Pons (tissue), 1 donor: Measurements from ENCODE around the gene MBNL2.

Experiments used
- DNase-seq: peaks from one replicate; pipeline ENCODE4 v3.0.0-alpha.2; 2016; ENCODE audit warnings: low spot score

The MBNL2 gene

GRCh38 chr13:97301382-97302095 is 79.4 kb downstream of the MBNL2 start:
- no peak for DNase-seq

DNA sequence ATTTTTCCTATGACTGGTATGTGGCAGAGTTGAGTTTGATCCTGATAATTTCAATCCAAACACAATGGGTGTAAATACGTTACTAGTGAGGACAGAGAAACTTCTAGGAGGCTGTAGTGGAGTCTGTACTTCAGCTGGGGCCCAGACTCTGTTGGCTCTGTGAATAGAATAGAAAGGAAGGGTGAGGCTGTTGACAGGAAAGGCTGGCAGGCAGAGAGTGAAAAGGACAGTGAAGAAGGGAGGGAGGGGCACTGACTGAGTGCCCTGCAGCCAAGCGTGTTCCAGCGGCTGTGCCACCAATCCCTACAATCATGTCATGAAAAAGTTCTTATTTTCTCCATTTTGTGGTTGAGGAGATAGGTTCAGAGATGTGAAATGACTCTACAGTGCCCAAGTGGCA is 80.5 kb downstream of the MBNL2 start:
- peak; percentile 76 for DNase-seq

DNA sequence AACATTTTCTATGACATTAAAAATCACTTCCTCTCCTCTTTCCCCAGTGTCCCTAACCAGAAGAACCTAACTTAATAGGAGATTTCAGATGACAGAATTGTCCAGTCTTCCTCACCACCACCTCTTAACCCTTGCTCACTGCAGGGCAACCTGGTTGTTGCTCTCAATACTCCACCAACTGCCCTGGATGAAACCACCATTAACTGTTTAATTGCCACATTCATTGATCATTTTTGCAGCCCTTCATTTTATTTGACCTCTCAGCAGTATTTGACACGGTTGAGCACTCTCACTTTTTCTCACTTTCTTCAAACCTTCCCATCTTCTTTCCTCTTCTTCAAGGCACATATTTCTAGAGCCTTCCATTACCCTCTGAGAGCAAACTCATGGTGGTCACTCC is 84.0 kb downstream of the MBNL2 start:
- DNase-seq = no peak

DNA sequence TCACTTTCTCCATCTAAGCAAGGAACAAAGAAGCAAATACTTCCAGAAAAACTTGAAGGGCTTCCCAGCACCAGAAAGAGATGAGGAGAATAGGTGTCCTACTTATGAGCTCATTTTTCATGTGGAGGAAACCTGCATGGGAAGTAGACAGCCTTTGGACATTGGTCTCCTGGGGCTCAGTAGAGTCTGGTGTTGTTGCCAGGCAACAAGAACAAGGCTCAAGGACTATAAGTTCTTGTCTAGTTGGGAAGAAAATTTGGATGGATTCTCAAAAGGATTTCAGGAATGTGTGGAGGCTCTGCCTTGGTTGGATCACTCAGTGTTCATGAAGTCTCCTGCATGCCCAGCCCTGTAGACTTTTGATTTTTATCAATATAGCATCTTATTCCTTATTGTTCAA is 84.5 kb downstream of the MBNL2 start:
- DNase-seq = no peak

DNA sequence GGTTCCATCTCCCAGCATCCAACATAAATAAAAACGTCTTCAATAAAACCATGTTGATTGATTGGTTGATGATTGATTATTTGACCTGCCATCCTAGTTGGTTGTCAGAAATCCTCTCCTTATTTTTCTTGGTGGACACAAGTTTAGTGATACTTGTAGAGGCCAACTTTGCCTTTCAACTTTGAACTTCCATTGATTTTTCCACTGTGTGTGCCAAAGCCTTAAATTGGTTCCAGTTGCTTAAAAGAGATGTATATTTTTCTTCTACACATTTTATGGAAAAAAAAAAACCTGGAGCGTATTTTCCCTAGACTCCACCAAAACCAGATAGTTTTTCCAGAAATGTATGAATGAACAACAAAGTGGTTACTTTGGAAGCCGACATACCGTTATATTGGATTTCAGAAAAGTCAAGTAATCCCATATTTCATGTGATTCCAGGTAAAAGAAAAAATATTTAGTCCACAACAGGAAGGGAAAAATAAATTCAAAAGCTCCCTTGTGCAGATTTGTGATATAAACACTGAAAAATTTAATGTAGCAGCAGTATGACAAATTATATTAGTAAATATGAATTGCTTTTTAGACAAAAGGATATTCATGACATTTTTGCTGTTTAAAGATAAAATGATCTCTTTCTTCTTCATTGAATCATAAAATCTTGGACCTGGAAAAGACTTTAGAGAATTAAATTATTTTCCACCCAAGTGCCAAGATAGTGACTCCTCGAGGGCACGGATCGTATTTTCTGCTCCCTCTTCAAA is 85.2 kb downstream of the MBNL2 start:
- no peak for DNase-seq

DNA sequence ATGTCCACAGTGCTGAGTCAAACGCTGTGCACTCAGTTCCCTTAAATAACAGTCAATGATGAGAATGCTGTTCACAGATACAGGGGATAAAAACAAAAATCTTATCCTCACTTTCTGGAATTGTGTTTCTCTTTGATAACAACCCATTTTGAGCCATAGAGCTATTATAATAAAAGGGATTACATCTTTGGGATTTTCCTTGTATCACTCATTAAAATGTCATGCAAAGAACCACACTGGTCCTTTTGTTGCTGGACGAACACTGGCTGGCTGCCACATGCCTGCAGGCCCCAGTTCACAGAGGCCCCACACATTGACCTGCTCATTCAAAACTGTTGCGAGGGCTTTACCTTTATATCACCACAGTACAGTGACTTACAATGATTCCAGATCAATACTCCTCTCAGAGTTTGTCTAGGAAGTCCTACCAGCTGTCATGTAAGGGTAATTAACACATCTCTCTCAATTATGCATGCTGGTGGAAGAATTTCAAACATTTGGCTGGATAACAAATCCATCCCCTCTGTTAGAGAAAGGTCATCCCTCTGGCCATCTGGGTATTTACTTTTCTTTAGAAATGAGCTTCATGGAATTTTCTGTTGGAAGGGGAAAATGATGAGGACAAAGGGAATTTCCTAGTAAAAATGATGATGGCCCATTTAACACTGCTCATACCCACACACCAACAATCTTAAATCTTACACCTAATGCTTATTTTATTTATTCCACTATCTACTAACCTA is 85.9 kb downstream of the MBNL2 start:
- peak; percentile 88 for DNase-seq

DNA sequence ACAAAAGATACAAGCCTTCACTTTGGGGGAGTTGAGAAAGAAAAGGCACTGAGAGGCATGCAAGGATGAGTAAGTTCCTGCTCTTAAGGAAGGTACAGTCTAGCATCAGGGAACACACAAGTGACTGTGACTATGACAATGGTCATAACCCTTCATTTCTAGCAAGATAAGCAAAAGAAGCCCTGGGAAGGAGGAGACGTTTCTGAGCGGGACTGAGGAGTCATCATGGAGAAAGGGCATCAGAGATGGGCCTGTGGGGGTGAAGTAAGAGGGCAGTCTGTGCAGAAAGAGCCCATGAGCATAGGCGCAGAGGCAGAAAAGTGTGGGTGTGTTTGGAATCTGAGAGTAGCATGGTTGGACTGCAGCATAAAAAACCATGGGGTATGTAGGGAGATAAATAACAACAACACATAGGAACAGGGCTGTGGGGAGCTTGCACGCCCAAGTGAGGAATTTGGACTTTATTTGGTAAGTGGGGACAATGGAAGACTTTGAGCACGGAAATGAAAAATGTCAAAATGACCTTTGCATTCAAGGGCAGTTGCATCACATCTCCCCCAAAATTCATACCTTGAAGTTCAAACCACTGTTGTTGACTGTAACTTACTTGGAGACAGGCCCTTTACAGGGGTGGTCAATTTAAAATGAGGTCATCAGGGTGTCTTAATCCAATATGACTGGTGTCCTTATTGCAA is 86.7 kb downstream of the MBNL2 start:
- no peak for DNase-seq

DNA sequence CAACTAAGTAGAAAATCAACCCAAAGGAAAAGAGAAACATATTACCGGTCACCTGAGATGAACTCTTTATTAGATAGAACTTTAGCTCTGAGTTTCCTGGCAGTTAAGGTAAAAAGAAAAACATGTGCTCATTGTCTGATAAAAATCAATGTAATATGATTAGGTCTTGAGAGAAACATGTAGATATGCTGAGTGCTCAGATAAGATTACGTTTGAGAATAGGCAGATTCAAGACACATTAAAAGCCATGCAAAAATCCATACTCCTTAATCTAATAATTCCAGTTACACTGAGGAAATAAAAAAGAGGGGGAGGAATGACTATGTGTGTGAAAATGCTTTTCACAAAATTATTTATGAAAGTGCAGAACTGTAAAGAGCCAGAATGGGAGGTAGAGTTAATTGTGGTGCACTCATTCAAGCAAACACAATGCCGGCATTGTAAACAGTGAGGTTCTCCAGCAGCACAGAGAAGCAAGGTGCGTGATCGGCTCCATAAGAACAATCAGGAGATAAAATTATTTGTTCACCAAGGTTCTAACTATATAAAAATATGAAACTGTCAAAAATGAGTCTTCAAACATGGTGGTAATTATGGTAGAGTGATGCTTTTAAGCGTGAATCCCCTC is 88.8 kb downstream of the MBNL2 start:
- DNase-seq = peak; percentile 63

DNA sequence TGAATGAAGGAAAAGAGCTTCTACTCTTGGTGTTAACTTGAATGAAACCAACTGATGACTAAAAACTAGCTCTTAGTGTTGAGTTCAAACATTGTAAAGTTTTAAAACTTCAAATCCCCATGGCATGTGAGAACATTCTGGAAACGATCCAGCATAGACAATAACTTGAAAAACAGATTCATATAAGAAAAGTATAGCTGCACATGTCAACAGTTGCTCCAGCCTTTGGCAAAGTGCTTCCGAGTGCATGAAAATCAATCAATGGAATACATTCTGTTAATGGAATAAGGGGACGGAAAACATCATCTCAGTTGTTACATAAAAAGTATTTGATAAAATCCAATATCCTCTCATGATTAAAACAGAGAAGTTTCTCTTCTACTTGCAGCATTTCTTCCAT is 89.8 kb downstream of the MBNL2 start:
- no peak for DNase-seq

DNA sequence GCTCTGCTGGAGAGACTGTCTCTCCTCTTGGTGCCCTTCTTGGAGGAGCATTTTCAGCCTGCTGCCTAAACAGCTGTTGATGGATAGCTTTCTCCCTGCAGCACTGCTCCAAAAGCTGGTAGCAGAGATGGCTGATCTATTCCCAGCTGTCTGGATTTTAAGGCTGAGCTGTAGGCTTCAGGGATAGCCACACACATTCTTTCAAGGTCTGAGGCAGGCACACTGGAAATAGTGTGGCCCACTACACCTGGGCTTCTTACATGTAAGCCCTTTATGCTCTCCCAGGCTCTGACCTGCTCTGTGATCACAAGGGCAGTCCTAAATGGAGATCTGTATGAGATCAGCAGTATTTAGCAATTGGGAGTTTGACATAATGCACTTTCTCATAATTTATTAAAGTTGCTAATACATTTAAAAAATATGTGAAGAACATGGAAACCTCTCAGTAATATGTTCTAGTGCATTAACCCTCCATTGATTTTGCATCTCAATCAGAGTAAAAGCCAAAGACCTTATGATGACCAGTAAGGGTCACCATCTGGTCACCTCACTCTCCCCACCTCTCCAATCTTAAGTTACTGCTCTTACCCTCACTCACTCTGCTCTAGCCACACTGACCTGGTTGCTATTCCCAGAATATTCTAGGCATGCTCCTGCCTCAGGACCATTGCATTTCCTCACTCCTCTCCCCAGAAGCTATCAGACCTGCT is 91.6 kb downstream of the MBNL2 start:
- DNase-seq = no peak

- no peak for DNase-seq
Measured at GRCh38 chr13:97316390-97316789, 94.3 kb downstream of the MBNL2 start.

DNA sequence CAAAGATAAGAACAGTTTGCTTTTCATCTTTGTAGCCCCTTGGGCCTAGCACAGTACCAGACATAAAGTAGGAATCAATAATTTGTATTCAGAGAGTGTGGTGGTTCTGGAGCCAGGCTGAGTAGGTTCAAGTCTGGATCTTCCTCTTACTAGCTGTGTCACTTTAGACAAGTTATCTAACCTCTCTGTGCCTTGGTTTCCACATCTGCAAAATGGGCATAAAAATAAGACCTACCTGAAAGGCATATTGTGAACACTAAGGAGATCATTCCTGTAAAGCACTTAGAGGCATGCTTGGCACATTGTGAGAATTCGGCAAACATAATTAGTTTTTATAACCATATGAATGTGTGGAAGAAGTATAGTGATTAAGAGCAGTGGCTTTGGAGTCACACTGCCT is 95.8 kb downstream of the MBNL2 start:
- DNase-seq = no peak

GRCh38 chr13:97318532-97318931 is 96.4 kb downstream of the MBNL2 start:
- no peak for DNase-seq

GRCh38 chr13:97319113-97319720 is 97.1 kb downstream of the MBNL2 start:
- DNase-seq = peak; percentile 77

- DNase-seq = no peak
Measured at GRCh38 chr13:97321101-97321500, 99.0 kb downstream of the MBNL2 start.

- no peak for DNase-seq
Measured at GRCh38 chr13:97321616-97322321, 99.6 kb downstream of the MBNL2 start.

DNA sequence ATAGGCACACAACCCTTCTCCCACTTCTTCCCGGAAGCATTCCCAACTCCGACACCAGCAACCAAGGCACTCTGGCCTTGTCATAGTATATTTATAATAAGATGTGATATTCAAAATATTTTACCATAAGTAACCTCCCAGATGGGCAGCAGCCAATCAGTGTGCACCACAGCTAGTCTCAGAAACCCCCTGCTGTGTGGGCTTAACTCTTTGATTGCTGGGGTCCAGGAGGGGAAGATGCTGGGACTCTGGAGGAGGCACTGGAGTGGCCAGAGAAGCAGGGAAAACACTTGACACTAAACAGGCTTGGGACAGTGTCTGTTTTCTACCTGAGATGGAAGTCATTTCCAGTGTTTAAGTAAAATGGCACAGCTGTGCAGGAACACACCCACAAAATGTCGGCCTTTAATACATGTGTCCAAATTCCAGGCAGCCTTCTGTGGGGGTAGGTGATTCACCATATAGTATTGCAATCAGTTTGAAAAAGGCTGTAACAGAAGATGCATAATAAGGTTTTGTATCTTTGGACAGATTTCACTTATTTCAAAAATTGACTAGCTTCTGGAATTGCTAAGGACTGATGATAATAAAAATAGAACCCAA is 100.7 kb downstream of the MBNL2 start:
- no peak for DNase-seq

- no peak for DNase-seq
Measured at GRCh38 chr13:97324115-97324514, 102.0 kb downstream of the MBNL2 start.

GRCh38 chr13:97325738-97326137 is 103.6 kb downstream of the MBNL2 start:
- DNase-seq = no peak

GRCh38 chr13:97327086-97327485 is 105.0 kb downstream of the MBNL2 start:
- no peak for DNase-seq
